Gastrocnemius medialis (tissue), 4 donors: ENCODE results near the gene PTPRN2. TPM values are rescaled to one million over a fixed set of nuclear protein-coding genes. Genes with fewer than 3 reads are reported as not detected.

Experiments
- ATAC-seq, 2 donors: fragments of 150-250 bp; one replicate each; pipeline ENCODE4 v1.9.1; 2016
- DNase-seq, 2 donors: peaks; one replicate each; pipeline ENCODE4 v3.0.0-alpha.2; 2019
- H3K27ac ChIP-seq, 4 donors: fragments of 200-600 bp; sonication (generic); 1 replicate in 1 of 4; 2 replicates in 3 of 4; pipeline ENCODE4 v1.5.1; 2016 to 2018; ENCODE audit warnings: mild to moderate bottlenecking in 2 of 4, moderate library complexity in 1 of 4
- H3K27me3 ChIP-seq, 3 donors: fragments of 200-600 bp; sonication (generic) in 2 of 3; 1 replicate in 1 of 3; 2 replicates in 2 of 3; pipeline versions ENCODE4 v1.5.1 to v1.6.0; 2016 to 2019; ENCODE audit warnings: mild to moderate bottlenecking in 1 of 3, moderate library complexity in 1 of 3
- H3K36me3 ChIP-seq, 2 donors: fragments of 200-600 bp; sonication (generic) in 1 of 2; one replicate each; pipeline ENCODE4 v1.5.1; 2017 to 2018
- H3K4me1 ChIP-seq, 2 donors: fragments of 200-600 bp; sonication (generic) in 1 of 2; one replicate each; pipeline ENCODE4 v1.5.1; 2016 to 2017; ENCODE audit warnings: mild to moderate bottlenecking in 2 of 2
- H3K4me3 ChIP-seq, 4 donors: fragments of 200-600 bp; sonication (generic) in 3 of 4; 1 replicate in 1 of 4; 2 replicates in 3 of 4; pipeline ENCODE4 v1.5.1; 2016 to 2019; ENCODE audit warnings: mild to moderate bottlenecking in 2 of 4
- H3K9me3 ChIP-seq, 3 donors: fragments of 200-600 bp; sonication (generic) in 2 of 3; 1 replicate in 1 of 3; 2 replicates in 2 of 3; pipeline ENCODE4 v1.5.1; 2016 to 2019
- POLR2A ChIP-seq, 2 donors: fragments of 450-650 bp; IDR thresholded peaks; one replicate each; pipeline ENCODE4 v1.6.1; 2017; ENCODE audit warnings: antibody characterized with exemption in 2 of 2, mild to moderate bottlenecking in 2 of 2, moderate library complexity in 2 of 2
- in situ Hi-C, 4 donors: fragments of 200-750 bp; cut with MboI; loops; one replicate each; pipeline versions ENCODE4 v1.15.0 to v1.8.0; 2017; ENCODE audit warnings: low sequenced_read_pairs in 4 of 4
- intact Hi-C: fragments of 100-400 bp; cut with DNase I; formaldehyde crosslinking; loops from one replicate; pipeline ENCODE4 v1.15.1; 2023; ENCODE audit warnings: low total_unique reads
- total RNA-seq, 4 donors: library from RNA; depleted of rRNA; stranded (reverse); fragments of >200 nt; gene quantifications; one replicate each; pipeline versions ENCODE4 v1.1.0 to v1.2.3, GENCODE V29; 2016
- TF ChIP-seq, protein P1 (sequence below), 5 experiments: fragments of 450-650 bp in 3 of 5; fragments of 200-600 bp in 2 of 5; sonication (generic) in 2 of 5; IDR thresholded peaks in 4 of 5; conservative IDR thresholded peaks in 1 of 5; 1 replicate in 4 of 5; 2 replicates in 1 of 5; pipeline ENCODE4 v1.5.1; 2016 to 2019; ENCODE audit warnings: antibody characterized with exemption in 5 of 5, mild to moderate bottlenecking in 3 of 5, moderate library complexity in 3 of 5

PTPRN2 gene
- total RNA-seq, 4 donors from 2014 or later: 0.66 to 0.85 (median 0.81) TPM

DNA sequence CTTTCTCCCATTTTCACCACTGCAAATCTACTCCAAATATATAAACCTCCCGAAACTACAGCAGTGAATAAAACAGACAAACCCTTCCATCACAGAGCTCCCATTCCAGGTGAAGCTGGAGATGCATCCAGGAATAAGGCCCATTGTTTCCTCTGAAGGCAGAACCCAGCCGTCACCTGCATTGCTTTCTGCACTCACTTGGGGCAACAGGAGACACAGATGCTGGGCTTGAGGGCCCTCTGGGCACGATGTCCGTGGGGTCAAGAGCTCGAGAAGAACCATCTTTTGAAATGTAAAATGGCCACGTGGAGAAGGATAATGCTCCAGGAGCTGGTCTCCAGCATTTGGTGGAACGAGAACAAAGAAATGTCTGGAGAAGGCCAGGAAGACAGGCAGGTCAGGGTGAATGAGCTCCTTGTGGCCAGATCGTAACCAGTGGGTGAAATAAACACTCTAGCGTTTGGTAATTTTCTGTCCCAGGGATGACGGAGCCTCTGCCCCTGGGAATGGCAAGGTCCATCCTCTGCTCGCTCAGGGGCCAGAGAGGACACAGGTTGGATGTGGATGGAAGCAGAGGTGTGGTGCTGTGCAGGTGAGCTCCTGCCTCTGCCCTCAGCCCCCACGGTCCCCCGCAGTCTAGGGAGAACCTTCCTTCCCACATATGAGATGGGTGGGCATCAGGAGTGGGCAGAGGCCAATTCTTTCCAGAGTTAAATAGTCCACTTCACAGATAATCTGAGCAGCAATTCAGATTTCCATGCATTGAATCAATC lies 694.7 kb downstream of the PTPRN2 start:
- DNase-seq (no peak), ATAC-seq (no peak)
- Histone ChIP-seq H3K9me3 (no peaks in the 10 kb centered on the region), H3K27ac (no peak overlapping the region), H3K4me1 (no peaks in the 10 kb centered on the region), H3K36me3 (no peaks in the 10 kb centered on the region), H3K27me3 (no peaks in the 10 kb centered on the region), H3K4me3 (no peak overlapping the region)
- intact Hi-C loops: no loop called here
- in situ Hi-C loops: no loop called here
- no peak for TF ChIP-seq POLR2A (IDR thresholded peaks at IDR 0.05)
- TF ChIP-seq, protein P1, sequence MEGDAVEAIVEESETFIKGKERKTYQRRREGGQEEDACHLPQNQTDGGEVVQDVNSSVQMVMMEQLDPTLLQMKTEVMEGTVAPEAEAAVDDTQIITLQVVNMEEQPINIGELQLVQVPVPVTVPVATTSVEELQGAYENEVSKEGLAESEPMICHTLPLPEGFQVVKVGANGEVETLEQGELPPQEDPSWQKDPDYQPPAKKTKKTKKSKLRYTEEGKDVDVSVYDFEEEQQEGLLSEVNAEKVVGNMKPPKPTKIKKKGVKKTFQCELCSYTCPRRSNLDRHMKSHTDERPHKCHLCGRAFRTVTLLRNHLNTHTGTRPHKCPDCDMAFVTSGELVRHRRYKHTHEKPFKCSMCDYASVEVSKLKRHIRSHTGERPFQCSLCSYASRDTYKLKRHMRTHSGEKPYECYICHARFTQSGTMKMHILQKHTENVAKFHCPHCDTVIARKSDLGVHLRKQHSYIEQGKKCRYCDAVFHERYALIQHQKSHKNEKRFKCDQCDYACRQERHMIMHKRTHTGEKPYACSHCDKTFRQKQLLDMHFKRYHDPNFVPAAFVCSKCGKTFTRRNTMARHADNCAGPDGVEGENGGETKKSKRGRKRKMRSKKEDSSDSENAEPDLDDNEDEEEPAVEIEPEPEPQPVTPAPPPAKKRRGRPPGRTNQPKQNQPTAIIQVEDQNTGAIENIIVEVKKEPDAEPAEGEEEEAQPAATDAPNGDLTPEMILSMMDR (IDR thresholded peaks at IDR 0.05 in 4 of 5, conservative IDR thresholded peaks at IDR 0.05 in 1 of 5): no peak

DNA sequence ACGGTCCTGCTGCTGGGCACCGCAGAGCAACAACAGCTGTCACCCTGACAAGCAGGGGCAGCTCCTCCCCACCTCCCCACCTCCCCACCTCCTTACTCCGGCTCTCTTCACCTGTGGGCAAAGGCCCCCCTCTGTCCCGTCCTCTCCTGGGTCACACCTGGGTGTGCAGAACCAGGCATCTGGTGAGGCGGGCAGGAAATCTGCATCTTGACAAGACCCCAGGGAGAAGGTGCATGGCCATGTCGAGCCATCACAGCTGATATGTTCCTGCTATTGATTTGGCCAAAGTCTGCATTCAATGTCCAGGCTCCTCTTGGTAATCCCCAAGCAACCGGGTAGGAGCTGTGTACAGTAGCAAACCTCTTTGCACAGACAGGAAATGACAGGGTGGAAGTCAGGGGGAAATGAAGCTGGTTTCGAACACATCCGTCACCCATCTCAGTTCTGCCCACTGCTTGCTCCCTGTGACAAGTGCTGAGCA lies 696.7 kb downstream of the PTPRN2 start:
- in situ Hi-C loops (no loop called here), intact Hi-C loops (no loop called here)
- no peaks in the 10 kb centered on the region for H3K9me3 ChIP-seq
- H3K36me3 ChIP-seq: no peaks in the 10 kb centered on the region
- no peak for DNase-seq
- no peaks in the 10 kb centered on the region for H3K27me3 ChIP-seq
- no peak for ATAC-seq
- no peak overlapping the region for H3K4me3 ChIP-seq
- H3K27ac ChIP-seq: no peak overlapping the region
- H3K4me1 ChIP-seq: no peaks in the 10 kb centered on the region
- TF ChIP-seq, protein P1 (IDR thresholded peaks at IDR 0.05 in 4 of 5, conservative IDR thresholded peaks at IDR 0.05 in 1 of 5): no peak
- no peak for TF ChIP-seq POLR2A (IDR thresholded peaks at IDR 0.05)

DNA sequence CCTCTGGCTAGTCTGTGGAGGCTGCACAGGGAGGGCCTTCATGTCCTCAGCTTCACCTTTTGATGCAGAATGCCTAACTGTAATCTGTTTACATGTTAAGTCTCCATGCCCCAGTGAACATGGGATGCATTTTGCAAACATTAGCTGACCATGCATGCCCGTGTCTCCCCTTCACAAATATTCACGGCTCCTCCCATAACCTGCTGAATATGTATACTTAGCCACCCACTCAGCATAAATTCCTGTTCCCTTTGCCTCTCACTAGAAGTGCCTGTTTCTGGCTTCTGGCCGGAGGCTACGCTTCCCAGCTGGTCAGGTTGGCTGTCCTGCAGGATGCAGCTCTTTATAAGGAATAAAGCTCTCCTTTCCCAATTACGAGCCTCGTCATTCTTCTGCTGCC lies 698.1 kb downstream of the PTPRN2 start:
- DNase-seq (no peak), ATAC-seq (no peak)
- Histone ChIP-seq H3K9me3 (no peaks in the 10 kb centered on the region), H3K4me1 (no peaks in the 10 kb centered on the region), H3K4me3 (no peak overlapping the region), H3K27ac (no peak overlapping the region), H3K27me3 (no peaks in the 10 kb centered on the region), H3K36me3 (no peaks in the 10 kb centered on the region)
- intact Hi-C loops: no loop called here
- TF ChIP-seq, protein P1 (IDR thresholded peaks at IDR 0.05 in 4 of 5, conservative IDR thresholded peaks at IDR 0.05 in 1 of 5): no peak
- TF ChIP-seq POLR2A (IDR thresholded peaks at IDR 0.05): no peak
- in situ Hi-C loops: no loop called here

DNA sequence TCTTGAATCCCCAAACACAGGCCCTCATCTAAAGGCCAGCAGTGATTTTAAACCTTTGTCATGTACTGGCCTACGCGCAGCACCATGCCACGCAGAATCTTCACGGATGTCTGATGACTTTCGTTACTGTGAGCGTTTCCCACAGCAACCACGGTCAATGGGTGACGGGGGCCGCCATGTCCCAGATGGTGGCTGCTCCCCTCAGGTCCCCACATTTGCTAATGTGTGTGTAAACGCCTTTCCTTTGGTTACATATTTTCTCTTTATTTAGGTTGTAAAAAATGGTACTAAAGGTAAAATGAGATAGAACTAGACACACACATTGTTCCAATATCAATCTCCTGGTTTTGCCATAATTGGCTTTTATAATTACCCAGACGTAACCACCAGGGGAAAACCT lies 699.0 kb downstream of the PTPRN2 start:
- Histone ChIP-seq H3K4me3 (no peak overlapping the region), H3K9me3 (no peaks in the 10 kb centered on the region), H3K27ac (no peak overlapping the region), H3K4me1 (no peaks in the 10 kb centered on the region), H3K36me3 (no peaks in the 10 kb centered on the region), H3K27me3 (no peaks in the 10 kb centered on the region)
- no peak for ATAC-seq
- TF ChIP-seq, protein P1 (IDR thresholded peaks at IDR 0.05 in 4 of 5, conservative IDR thresholded peaks at IDR 0.05 in 1 of 5): no peak
- no peak for TF ChIP-seq POLR2A (IDR thresholded peaks at IDR 0.05)
- DNase-seq: no peak
- intact Hi-C loops: no loop called here
- in situ Hi-C loops: no loop called here
